ENCODE results near the gene FCN2. TPM values are rescaled to one million over a fixed set of nuclear protein-coding genes. Genes with fewer than 3 reads are reported as not detected.
"Not testable (repeated sequence)": the region's sequence is repeated elsewhere in the genome, so short reads cannot be mapped to it uniquely, and the experiment has no call there.

Gene FCN2
- total and polyA plus RNA-seq, 2 experiments from 2014 or later = not detected

DNA sequence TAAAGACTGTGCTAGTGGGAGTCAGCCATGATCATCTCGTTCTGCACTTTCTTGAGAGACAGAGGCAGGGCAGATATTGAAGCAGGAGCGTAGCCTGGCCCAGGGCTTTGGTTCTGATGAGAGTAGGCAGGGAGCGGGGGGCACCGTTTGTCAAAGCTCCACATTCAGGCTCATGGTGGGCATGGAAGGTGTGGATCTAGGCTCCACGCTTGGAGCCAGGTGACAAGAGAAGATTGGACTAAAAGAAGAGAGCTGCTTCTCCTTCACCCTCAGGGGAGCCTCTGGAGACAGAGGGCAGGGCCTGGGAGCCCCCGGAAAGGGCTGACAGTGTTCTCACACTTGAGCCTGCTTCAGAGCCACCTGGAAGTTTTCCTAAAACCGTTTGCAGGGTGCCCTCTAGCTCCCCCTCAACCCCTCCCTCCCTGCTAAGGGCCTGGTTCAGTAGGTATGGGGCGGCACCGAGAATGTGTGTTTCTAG is 24.7 kb upstream of the FCN2 start:
- Histone ChIP-seq H3K4me1 (ENCODE audit: insufficient read depth) (no peaks in the 10 kb centered on the region), H4K20me1 (ENCODE audit: insufficient read depth, poor library complexity, severe bottlenecking) (no peaks in the 10 kb centered on the region), H3K4me2 (no peak overlapping the region), H3K79me2 (no peaks in the 10 kb centered on the region), H3K36me3 (replicated peaks; ENCODE audit: insufficient read depth, low read depth) (no peaks in the 10 kb centered on the region), H3K9me3 (ENCODE audit: low read depth) (no peaks in the 10 kb centered on the region), H3K27me3 (no peaks in the 10 kb centered on the region), H3K27ac (no peak overlapping the region), H3K9me2 (replicated peaks; ENCODE audit: insufficient read depth) (no peaks in the 10 kb centered on the region), H2AFZ (no peak overlapping the region), H3K4me3 (no peak overlapping the region)
- no peak for DNase-seq (ENCODE audit: low spot score)
- TF ChIP-seq EZH2phosphoT487 (IDR thresholded peaks at IDR 0.05; ENCODE audit: low read depth, severe bottlenecking, unreplicated experiment) = no peak
- TF ChIP-seq, protein P1, sequence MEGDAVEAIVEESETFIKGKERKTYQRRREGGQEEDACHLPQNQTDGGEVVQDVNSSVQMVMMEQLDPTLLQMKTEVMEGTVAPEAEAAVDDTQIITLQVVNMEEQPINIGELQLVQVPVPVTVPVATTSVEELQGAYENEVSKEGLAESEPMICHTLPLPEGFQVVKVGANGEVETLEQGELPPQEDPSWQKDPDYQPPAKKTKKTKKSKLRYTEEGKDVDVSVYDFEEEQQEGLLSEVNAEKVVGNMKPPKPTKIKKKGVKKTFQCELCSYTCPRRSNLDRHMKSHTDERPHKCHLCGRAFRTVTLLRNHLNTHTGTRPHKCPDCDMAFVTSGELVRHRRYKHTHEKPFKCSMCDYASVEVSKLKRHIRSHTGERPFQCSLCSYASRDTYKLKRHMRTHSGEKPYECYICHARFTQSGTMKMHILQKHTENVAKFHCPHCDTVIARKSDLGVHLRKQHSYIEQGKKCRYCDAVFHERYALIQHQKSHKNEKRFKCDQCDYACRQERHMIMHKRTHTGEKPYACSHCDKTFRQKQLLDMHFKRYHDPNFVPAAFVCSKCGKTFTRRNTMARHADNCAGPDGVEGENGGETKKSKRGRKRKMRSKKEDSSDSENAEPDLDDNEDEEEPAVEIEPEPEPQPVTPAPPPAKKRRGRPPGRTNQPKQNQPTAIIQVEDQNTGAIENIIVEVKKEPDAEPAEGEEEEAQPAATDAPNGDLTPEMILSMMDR (IDR thresholded peaks at IDR 0.05; ENCODE audit: poor library complexity) = no peak
- 88% methylated on average over 9 of the region's 9 CpGs for WGBS (ENCODE audit: low lambda C conversion rate, missing lambda C conversion rate)

DNA sequence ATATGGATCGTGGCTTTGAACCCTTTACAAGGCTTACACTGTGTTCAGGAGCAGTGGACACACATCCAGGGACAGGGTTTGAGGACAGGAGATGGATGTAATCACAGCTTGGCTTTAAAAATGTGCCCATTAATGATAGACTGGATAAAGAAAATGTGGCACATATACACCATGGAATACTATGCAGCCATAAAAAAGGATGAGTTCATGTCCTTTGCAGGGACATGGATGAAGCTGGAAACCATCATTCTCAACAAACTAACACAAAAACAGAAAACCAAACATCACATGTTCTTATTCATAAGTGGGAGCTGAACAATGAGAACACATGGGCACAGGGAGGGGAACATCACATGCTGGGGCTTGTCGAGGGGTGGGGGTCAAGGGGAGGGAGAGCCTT is 23.2 kb upstream of the FCN2 start:
- H3K27me3 ChIP-seq; H2AFZ ChIP-seq; H3K9me3 ChIP-seq (ENCODE audit: low read depth); H3K4me1 ChIP-seq (ENCODE audit: insufficient read depth); H3K4me2 ChIP-seq; H3K36me3 ChIP-seq (replicated peaks; ENCODE audit: insufficient read depth, low read depth); H3K27ac ChIP-seq; H3K79me2 ChIP-seq; DNase-seq (ENCODE audit: low spot score); H3K4me3 ChIP-seq; H3K9me2 ChIP-seq (replicated peaks; ENCODE audit: insufficient read depth); H4K20me1 ChIP-seq (ENCODE audit: insufficient read depth, poor library complexity, severe bottlenecking): not testable (repeated sequence)
- 100% methylated on average over 2 of the region's 2 CpGs for WGBS (ENCODE audit: low lambda C conversion rate, missing lambda C conversion rate)

DNA sequence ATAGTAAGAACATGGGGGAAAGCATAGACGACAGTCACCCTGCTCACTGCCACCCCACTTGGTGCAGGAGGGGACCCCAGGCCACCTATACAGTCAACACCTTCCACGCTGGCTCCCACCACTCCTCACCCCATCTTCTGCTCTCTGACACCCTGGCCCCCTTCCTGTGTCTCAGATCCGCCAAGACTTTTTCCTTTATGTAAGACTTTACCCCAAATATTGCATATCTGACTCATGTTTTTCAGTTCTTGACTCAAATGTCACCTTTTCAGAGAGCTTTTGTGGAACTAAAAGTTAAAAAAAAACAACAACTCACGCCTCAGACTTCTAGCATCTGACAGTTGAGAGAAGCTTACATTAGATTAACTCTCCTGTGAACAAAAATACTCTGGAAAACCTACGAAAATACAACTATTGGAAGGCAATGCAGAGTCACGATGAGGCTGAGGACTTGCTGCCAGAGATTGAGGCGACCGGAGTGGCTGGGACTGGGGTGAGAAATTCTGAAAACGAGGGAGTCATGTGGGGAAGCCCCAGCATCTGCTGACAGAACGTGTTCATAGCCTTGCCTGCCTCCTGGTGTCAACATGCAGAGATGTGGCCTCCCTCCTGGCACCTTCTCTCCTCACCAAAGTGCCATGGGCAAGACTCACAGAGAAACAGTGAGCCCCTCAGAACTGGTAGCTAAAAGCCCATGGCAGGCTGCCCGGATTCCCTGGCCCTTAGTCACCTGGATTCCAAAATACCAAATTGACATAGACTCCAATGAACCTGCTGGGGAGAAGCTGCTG is 22.4 kb upstream of the FCN2 start:
- Histone ChIP-seq H3K9me3 (ENCODE audit: low read depth) (no peaks in the 10 kb centered on the region), H3K79me2 (no peaks in the 10 kb centered on the region), H3K4me2 (no peak overlapping the region), H3K36me3 (replicated peaks; ENCODE audit: insufficient read depth, low read depth) (no peaks in the 10 kb centered on the region), H3K4me1 (ENCODE audit: insufficient read depth) (no peaks in the 10 kb centered on the region), H3K9me2 (replicated peaks; ENCODE audit: insufficient read depth) (no peaks in the 10 kb centered on the region), H3K27ac (no peak overlapping the region), H4K20me1 (ENCODE audit: insufficient read depth, poor library complexity, severe bottlenecking) (no peaks in the 10 kb centered on the region), H3K27me3 (no peaks in the 10 kb centered on the region), H2AFZ (no peak overlapping the region), H3K4me3 (no peak overlapping the region)
- no peak for DNase-seq (ENCODE audit: low spot score)
- TF ChIP-seq, protein P1 (IDR thresholded peaks at IDR 0.05; ENCODE audit: poor library complexity) = no peak
- TF ChIP-seq EZH2 (IDR thresholded peaks at IDR 0.05; ENCODE audit: borderline replicate concordance) (no peak), EZH2phosphoT487 (IDR thresholded peaks at IDR 0.05; ENCODE audit: low read depth, severe bottlenecking, unreplicated experiment) (no peak)
- WGBS (ENCODE audit: low lambda C conversion rate, missing lambda C conversion rate) = 83% methylated on average over 11 of the region's 11 CpGs

DNA sequence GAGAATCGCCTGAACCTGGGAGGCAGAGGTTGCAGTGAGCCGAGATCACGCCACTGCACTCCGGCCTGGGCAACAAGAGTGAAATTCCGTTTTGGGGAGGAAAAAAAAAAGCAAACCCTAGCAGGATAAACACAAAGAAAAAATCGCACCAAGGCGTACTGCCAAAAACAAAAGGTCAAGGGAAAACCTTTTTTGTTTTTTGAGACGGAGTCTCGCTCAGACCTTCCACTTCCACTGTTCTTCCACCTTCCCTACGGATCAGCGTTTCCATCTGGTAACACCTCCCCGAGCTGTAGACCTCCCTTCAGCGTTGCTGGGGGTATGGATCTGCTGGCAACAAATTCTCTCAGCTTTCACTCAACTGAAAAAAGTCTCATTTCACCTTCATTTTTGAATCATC is 20.1 kb upstream of the FCN2 start:
- DNase-seq (ENCODE audit: low spot score) = no peak
- Histone ChIP-seq H3K36me3 (replicated peaks; ENCODE audit: insufficient read depth, low read depth) (no peaks in the 10 kb centered on the region), H3K4me2 (no peak overlapping the region), H3K79me2 (no peaks in the 10 kb centered on the region), H4K20me1 (ENCODE audit: insufficient read depth, poor library complexity, severe bottlenecking) (no peaks in the 10 kb centered on the region), H3K27ac (no peak overlapping the region), H2AFZ (no peak overlapping the region), H3K9me2 (replicated peaks; ENCODE audit: insufficient read depth) (no peaks in the 10 kb centered on the region), H3K4me1 (ENCODE audit: insufficient read depth) (no peaks in the 10 kb centered on the region), H3K4me3 (no peak overlapping the region), H3K9me3 (ENCODE audit: low read depth) (no peaks in the 10 kb centered on the region), H3K27me3 (no peaks in the 10 kb centered on the region)
- 97% methylated on average over 13 of the region's 13 CpGs for WGBS (ENCODE audit: low lambda C conversion rate, missing lambda C conversion rate)
- TF ChIP-seq, protein P1 (IDR thresholded peaks at IDR 0.05; ENCODE audit: poor library complexity) = no peak
- TF ChIP-seq EZH2phosphoT487 (IDR thresholded peaks at IDR 0.05; ENCODE audit: low read depth, severe bottlenecking, unreplicated experiment) (no peak), EZH2 (IDR thresholded peaks at IDR 0.05; ENCODE audit: borderline replicate concordance) (no peak)

All from hepatocyte (in vitro differentiated cells).